ENCODE results near the gene HABP2.

GRCh38 chr10:113534423-113534822 lies 18.4 kb upstream of the HABP2 start:
- TF ChIP-seq CTCF (IDR thresholded peaks at IDR 0.05; ENCODE audit: borderline replicate concordance, extremely low read depth, low read length, poor library complexity, severe bottlenecking) (no peak), EZH2 (IDR thresholded peaks at IDR 0.05; ENCODE audit: borderline replicate concordance, low read depth, low read length, severe bottlenecking) (no peak)

Measured in DND-41 (cell line).